Ammon's horn (tissue), 1 donor: ENCODE data around the gene GARIN5A.

ENCODE experiments used
- DNase-seq: peaks from one replicate; pipeline ENCODE4 v3.0.0-alpha.2; 2016; ENCODE audit warnings: low spot score

The GARIN5A gene

GRCh38 chr19:50508843-50509190 lies 32.2 kb upstream of the GARIN5A start:
- no peak for DNase-seq

- no peak for DNase-seq
Observed at GRCh38 chr19:50507376-50507775, 30.7 kb upstream of the GARIN5A start.

GRCh38 chr19:50506700-50507099 lies 30.1 kb upstream of the GARIN5A start:
- no peak for DNase-seq

- DNase-seq, result no peak
Observed at GRCh38 chr19:50505856-50506611, 29.4 kb upstream of the GARIN5A start.

- DNase-seq, result no peak
Observed at GRCh38 chr19:50501568-50502475, 25.2 kb upstream of the GARIN5A start.

GRCh38 chr19:50501186-50501567 lies 24.5 kb upstream of the GARIN5A start:
- no peak for DNase-seq

GRCh38 chr19:50500753-50501151 lies 24.1 kb upstream of the GARIN5A start:
- DNase-seq, result no peak

- peak; percentile 61 for DNase-seq
Observed at GRCh38 chr19:50500060-50500752, 23.6 kb upstream of the GARIN5A start.

GRCh38 chr19:50498219-50499056 lies 21.8 kb upstream of the GARIN5A start:
- no peak for DNase-seq

GRCh38 chr19:50497022-50497405 lies 20.4 kb upstream of the GARIN5A start:
- no peak for DNase-seq

GRCh38 chr19:50496189-50497021 lies 19.8 kb upstream of the GARIN5A start:
- peak; percentile 97 for DNase-seq

GRCh38 chr19:50495020-50495531 lies 18.4 kb upstream of the GARIN5A start:
- no peak for DNase-seq

GRCh38 chr19:50494186-50495019 lies 17.8 kb upstream of the GARIN5A start:
- DNase-seq, result no peak

GRCh38 chr19:50493171-50493570 lies 16.5 kb upstream of the GARIN5A start:
- DNase-seq, result no peak

GRCh38 chr19:50492303-50493052 lies 15.8 kb upstream of the GARIN5A start:
- DNase-seq, result no peak

GRCh38 chr19:50490991-50491472 lies 14.4 kb upstream of the GARIN5A start:
- DNase-seq, result no peak

GRCh38 chr19:50490411-50490811 lies 13.8 kb upstream of the GARIN5A start:
- no peak for DNase-seq

- DNase-seq, result no peak
Observed at GRCh38 chr19:50489461-50490011, 12.9 kb upstream of the GARIN5A start.
